Neuronal stem cell (in vitro differentiated cells): ENCODE data around the gene FAP.

Experiments
- DNase-seq: peaks from one replicate; pipeline ENCODE4 v3.0.0-alpha.2; 2013; ENCODE audit warnings: low spot score
- H2AFZ ChIP-seq: one replicate; pipeline ENCODE4 v1.6.1; 2013; ENCODE audit warnings: mild to moderate bottlenecking, low read length, inconsistent platforms
- H2AK5ac ChIP-seq: 2 replicates; pipeline ENCODE4 v1.6.1; 2013; ENCODE audit warnings: low read depth, mild to moderate bottlenecking, inconsistent platforms, low read length, moderate library complexity, mixed read lengths
- H2BK120ac ChIP-seq: 2 replicates; pipeline ENCODE4 v1.6.1; 2013; ENCODE audit warnings: low read depth, mild to moderate bottlenecking, inconsistent platforms, low read length, moderate library complexity, mixed read lengths
- H2BK12ac ChIP-seq: one replicate; pipeline ENCODE4 v1.6.1; 2013; ENCODE audit warnings: low read length, inconsistent platforms
- H2BK15ac ChIP-seq: 2 replicates; pipeline ENCODE4 v1.6.1; 2013; ENCODE audit warnings: mild to moderate bottlenecking, low read length, inconsistent platforms, mixed read lengths
- H2BK5ac ChIP-seq: one replicate; pipeline ENCODE4 v1.6.1; 2013; ENCODE audit warnings: inconsistent platforms, mild to moderate bottlenecking, low read length, moderate library complexity
- H3K14ac ChIP-seq: one replicate; pipeline ENCODE4 v1.6.1; 2013; ENCODE audit warnings: low read length, inconsistent platforms
- H3K18ac ChIP-seq: 2 replicates; pipeline ENCODE4 v1.6.1; 2013; ENCODE audit warnings: low read length, inconsistent platforms
- H3K23ac ChIP-seq: 2 replicates; pipeline ENCODE4 v1.6.1; 2013; ENCODE audit warnings: low read depth, mild to moderate bottlenecking, mixed read lengths, low read length, inconsistent platforms; ENCODE audit not compliant: poor library complexity
- H3K27ac ChIP-seq: replicated peaks from 3 replicates; pipeline ENCODE4 v1.5.1; 2013; ENCODE audit warnings: low read length, inconsistent platforms
- H3K27me3 ChIP-seq, 3 experiments: 2 replicates each; pipeline ENCODE4 v1.6.1; 2013; ENCODE audit warnings: low read length in 3 of 3, mild to moderate bottlenecking in 2 of 3, inconsistent platforms in 1 of 3, low read depth in 1 of 3, mixed read lengths in 1 of 3, moderate library complexity in 1 of 3; ENCODE audit not compliant: control insufficient read depth in 3 of 3, insufficient read depth in 3 of 3
- H3K36me3 ChIP-seq, 2 donors: replicated peaks in 1 of 2; 2 replicates each; pipeline ENCODE4 v1.6.1; 2013; ENCODE audit warnings: low read length in 2 of 2; ENCODE audit not compliant: control insufficient read depth in 2 of 2, insufficient read depth in 2 of 2
- H3K4ac ChIP-seq: 2 replicates; pipeline ENCODE4 v1.6.1; 2013; ENCODE audit warnings: inconsistent platforms, mild to moderate bottlenecking, low read length, moderate library complexity
- H3K4me1 ChIP-seq, 2 donors: 1 replicate in 1 of 2; 2 replicates in 1 of 2; pipeline ENCODE4 v1.6.1; 2013; ENCODE audit warnings: low read length in 2 of 2, low read depth in 1 of 2; ENCODE audit not compliant: control insufficient read depth in 2 of 2, insufficient read depth in 1 of 2
- H3K4me2 ChIP-seq: one replicate; pipeline ENCODE4 v1.6.1; 2013; ENCODE audit warnings: mild to moderate bottlenecking, low read length, inconsistent platforms; ENCODE audit not compliant: insufficient read depth, poor library complexity, severe bottlenecking
- H3K4me3 ChIP-seq, 2 donors: 2 replicates each; pipeline ENCODE4 v1.5.1; 2013; ENCODE audit warnings: low read length in 2 of 2, mild to moderate bottlenecking in 2 of 2, inconsistent platforms in 1 of 2, moderate library complexity in 1 of 2
- H3K79me1 ChIP-seq: one replicate; pipeline ENCODE4 v1.6.1; 2013; ENCODE audit warnings: low read depth, mild to moderate bottlenecking, inconsistent platforms, low read length, moderate library complexity
- H3K9ac ChIP-seq: one replicate; pipeline ENCODE4 v1.6.1; 2013; ENCODE audit warnings: mild to moderate bottlenecking, low read depth, low read length, inconsistent platforms; ENCODE audit not compliant: poor library complexity
- H3K9me3 ChIP-seq, 2 donors: replicated peaks in 1 of 2; 2 replicates each; pipeline versions ENCODE3 to v1.6.1; 2013; ENCODE audit warnings: low read length in 2 of 2, mild to moderate bottlenecking in 2 of 2, inconsistent platforms in 1 of 2, low read depth in 1 of 2, mixed read lengths in 1 of 2, moderate library complexity in 1 of 2; ENCODE audit not compliant: control insufficient read depth in 2 of 2, insufficient read depth in 1 of 2
- H4K8ac ChIP-seq: one replicate; pipeline ENCODE4 v1.6.1; 2013; ENCODE audit warnings: low read depth, mild to moderate bottlenecking, inconsistent platforms, low read length, moderate library complexity
- H4K91ac ChIP-seq: one replicate; pipeline ENCODE4 v1.6.1; 2013; ENCODE audit warnings: low read length, low read depth, mild to moderate bottlenecking, inconsistent platforms; ENCODE audit not compliant: poor library complexity
- WGBS, 2 donors: extraction: QIAGEN DNeasy Blood & Tissue Kit; methylation state at CpG; one replicate each; pipeline ENCODE4 v1.1.7; 2013; ENCODE audit warnings: missing lambda C conversion rate in 2 of 2, mixed read lengths in 1 of 2; ENCODE audit not compliant: insufficient read length in 2 of 2, insufficient replicate concordance in 1 of 2; ENCODE audit errors: extremely low coverage in 2 of 2; 5-methylcytosine and 5-hydroxymethylcytosine counted together

FAP gene

GRCh38 chr2:162185541-162186232, 57.6 kb downstream of the FAP start:
- Histone ChIP-seq H3K9ac (no peak overlapping the region), H3K4me3 (no peak overlapping the region), H2BK15ac (no peak overlapping the region), H3K4ac (no peak overlapping the region), H3K23ac (no peak overlapping the region), H2BK120ac (no peak overlapping the region), H3K4me1 (peaks cover 0 to 1% of the 10 kb centered on the region in 2 donors), H2AFZ (no peak overlapping the region), H3K27me3 (no peaks in the 10 kb centered on the region), H3K18ac (no peak overlapping the region), H4K91ac (no peak overlapping the region), H3K9me3 (no peaks in the 10 kb centered on the region), H2BK5ac (no peak overlapping the region), H3K14ac (no peak overlapping the region), H3K79me1 (no peaks in the 10 kb centered on the region), H3K27ac (no peak overlapping the region), H2AK5ac (no peak overlapping the region), H3K36me3 (no peaks in the 10 kb centered on the region), H2BK12ac (no peak overlapping the region), H4K8ac (no peak overlapping the region), H3K4me2 (no peak overlapping the region)
- no peak for DNase-seq
- WGBS, 2 donors: no CpG with 5 or more reads among the region's 5 CpGs

DNA sequence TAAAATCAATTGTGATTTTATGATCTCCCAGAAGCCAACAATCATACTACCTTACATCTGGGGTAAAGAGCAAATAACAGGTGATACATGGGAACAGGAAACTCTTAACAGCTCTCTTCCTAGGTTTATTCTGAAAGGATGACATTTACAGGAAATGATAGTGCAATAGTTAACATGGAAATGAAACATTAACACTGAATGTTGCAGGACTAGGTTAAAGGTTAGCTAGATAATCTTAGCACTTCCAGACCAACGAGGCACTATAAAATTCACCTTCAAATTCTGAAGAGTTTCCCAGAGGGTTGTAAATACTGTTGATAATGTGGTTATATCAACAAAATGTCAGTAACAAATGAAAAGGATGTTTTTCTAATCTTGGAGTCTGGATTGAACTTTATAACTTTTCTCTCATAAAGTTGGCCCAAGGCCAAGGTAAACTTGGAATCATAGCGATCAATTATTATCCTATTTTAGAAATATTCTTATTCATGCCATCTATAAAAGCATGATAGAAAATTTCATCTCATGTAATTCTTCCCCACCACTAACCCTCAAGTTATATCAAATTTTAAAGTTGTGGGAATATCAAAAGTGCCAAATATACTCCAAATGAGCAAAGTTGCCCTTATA, 58.3 kb downstream of the FAP start:
- Histone ChIP-seq H3K23ac (no peak overlapping the region), H3K4ac (no peak overlapping the region), H3K9me3 (no peaks in the 10 kb centered on the region), H3K4me2 (no peak overlapping the region), H3K79me1 (no peaks in the 10 kb centered on the region), H3K9ac (no peak overlapping the region), H2BK15ac (no peak overlapping the region), H3K14ac (no peak overlapping the region), H3K18ac (no peak overlapping the region), H2AK5ac (no peak overlapping the region), H4K91ac (no peak overlapping the region), H3K36me3 (no peaks in the 10 kb centered on the region), H2BK120ac (no peak overlapping the region), H3K4me1 (peaks cover 0 to 1% of the 10 kb centered on the region in 2 donors), H2BK5ac (no peak overlapping the region), H2AFZ (no peak overlapping the region), H3K4me3 (no peak overlapping the region), H3K27me3 (no peaks in the 10 kb centered on the region), H2BK12ac (no peak overlapping the region), H4K8ac (no peak overlapping the region), H3K27ac (no peak overlapping the region)
- DNase-seq: no peak
- WGBS, 2 donors: no CpG with 5 or more reads among the region's 2 CpGs

- H4K91ac ChIP-seq: no peak overlapping the region
- H2BK5ac ChIP-seq: no peak overlapping the region
- no peak overlapping the region for H2AK5ac ChIP-seq
- H3K18ac ChIP-seq: no peak overlapping the region
- no peak overlapping the region for H2BK12ac ChIP-seq
- WGBS, 2 donors: no CpG with 5 or more reads among the region's 6 CpGs
- no peak overlapping the region for H3K4me3 ChIP-seq
- H3K9me3 ChIP-seq: no peaks in the 10 kb centered on the region
- H2AFZ ChIP-seq: no peak overlapping the region
- H3K4me2 ChIP-seq: no peak overlapping the region
- no peak overlapping the region for H2BK15ac ChIP-seq
- DNase-seq: no peak
- H4K8ac ChIP-seq: no peak overlapping the region
- no peak overlapping the region for H3K27ac ChIP-seq
- H3K9ac ChIP-seq: no peak overlapping the region
- no peak overlapping the region for H3K23ac ChIP-seq
- H2BK120ac ChIP-seq: no peak overlapping the region
- no peaks in the 10 kb centered on the region for H3K36me3 ChIP-seq
- H3K14ac ChIP-seq: no peak overlapping the region
- H3K27me3 ChIP-seq: no peaks in the 10 kb centered on the region
- H3K79me1 ChIP-seq: no peaks in the 10 kb centered on the region
- H3K4me1 ChIP-seq: peaks cover 0 to 1% of the 10 kb centered on the region in 2 donors
- no peak overlapping the region for H3K4ac ChIP-seq
These were observed 58.9 kb downstream of the FAP start for GRCh38 chr2:162184359-162184758.

GRCh38 chr2:162182395-162182794, 60.9 kb downstream of the FAP start:
- H3K27ac ChIP-seq: no peak overlapping the region
- no peaks in the 10 kb centered on the region for H3K4me1 ChIP-seq
- H2AFZ ChIP-seq: no peak overlapping the region

More at GRCh38 chr2:162182395-162182794, 60.9 kb downstream of the FAP start:
- no peaks in the 10 kb centered on the region for H3K79me1 ChIP-seq
- H3K23ac ChIP-seq: no peak overlapping the region
- H2BK120ac ChIP-seq: no peak overlapping the region
- no peak overlapping the region for H3K4ac ChIP-seq
- DNase-seq: no peak
- H4K91ac ChIP-seq: no peak overlapping the region
- H2BK5ac ChIP-seq: no peak overlapping the region
- no peak overlapping the region for H2BK15ac ChIP-seq
- H3K9me3 ChIP-seq: no peaks in the 10 kb centered on the region
- no peak overlapping the region for H3K9ac ChIP-seq
- no CpG with 5 or more reads among the region's 2 CpGs for WGBS, 2 donors
- no peak overlapping the region for H3K14ac ChIP-seq
- no peaks in the 10 kb centered on the region for H3K27me3 ChIP-seq
- no peak overlapping the region for H4K8ac ChIP-seq
- no peak overlapping the region for H2AK5ac ChIP-seq
- H2BK12ac ChIP-seq: no peak overlapping the region
- no peak overlapping the region for H3K18ac ChIP-seq
- H3K36me3 ChIP-seq: no peaks in the 10 kb centered on the region
- no peak overlapping the region for H3K4me2 ChIP-seq
- no peak overlapping the region for H3K4me3 ChIP-seq
